CD14-positive monocyte (primary cell): ENCODE data around the gene ARL4C. TPM values are rescaled to one million over a fixed set of nuclear protein-coding genes. Genes with fewer than 3 reads are reported as not detected.

Source experiments
- DNase-seq, 3 donors: peaks; one replicate each; pipeline ENCODE4 v3.0.0-alpha.2; 2011 to 2022
- H2AFZ ChIP-seq: 2 replicates; pipeline ENCODE4 v1.6.0; 2012; ENCODE audit warnings: mild to moderate bottlenecking, low read depth, low read length, inconsistent platforms; ENCODE audit not compliant: insufficient read depth, poor library complexity, severe bottlenecking
- H3K27ac ChIP-seq, 2 donors: 1 replicate in 1 of 2; 2 replicates in 1 of 2; pipeline ENCODE4 v1.5.1; 2012 to 2013; ENCODE audit warnings: low read length in 2 of 2, control low read depth in 1 of 2, inconsistent platforms in 1 of 2, low read depth in 1 of 2, mild to moderate bottlenecking in 1 of 2
- H3K27me3 ChIP-seq, 2 donors: one replicate each; pipeline versions ENCODE4 v1.6.0 to v1.6.1; 2011 to 2013; ENCODE audit warnings: low read length in 2 of 2; ENCODE audit not compliant: control insufficient read depth in 2 of 2, insufficient read depth in 2 of 2
- H3K36me3 ChIP-seq, 2 donors: replicated peaks in 1 of 2; 1 replicate in 1 of 2; 2 replicates in 1 of 2; pipeline versions ENCODE4 v1.5.1 to v1.6.1; 2012 to 2013; ENCODE audit warnings: low read length in 2 of 2, control low read depth in 1 of 2, inconsistent platforms in 1 of 2, mild to moderate bottlenecking in 1 of 2; ENCODE audit not compliant: insufficient read depth in 2 of 2, control insufficient read depth in 1 of 2
- H3K4me1 ChIP-seq, 2 donors: 1 replicate in 1 of 2; 2 replicates in 1 of 2; pipeline versions ENCODE4 v1.5.1 to v1.6.1; 2012 to 2013; ENCODE audit warnings: low read length in 2 of 2, control low read depth in 1 of 2, inconsistent platforms in 1 of 2, mild to moderate bottlenecking in 1 of 2, moderate library complexity in 1 of 2; ENCODE audit not compliant: insufficient read depth in 2 of 2, control insufficient read depth in 1 of 2
- H3K4me2 ChIP-seq: replicated peaks from 2 replicates; pipeline ENCODE3; 2012; ENCODE audit warnings: low read length, moderate library complexity, mild to moderate bottlenecking; ENCODE audit not compliant: poor library complexity, severe bottlenecking; ENCODE audit errors: extremely low read depth
- H3K4me3 ChIP-seq, 3 experiments: fragments of 200-600 bp in 1 of 3; sonication (generic) in 1 of 3; replicated peaks in 1 of 3; 1 replicate in 2 of 3; 2 replicates in 1 of 3; pipeline ENCODE4 v1.5.1; 2011 to 2013; ENCODE audit warnings: low read length in 3 of 3, mild to moderate bottlenecking in 3 of 3, control low read depth in 2 of 3, low read depth in 2 of 3, inconsistent platforms in 1 of 3, moderate library complexity in 1 of 3
- H3K79me2 ChIP-seq: 2 replicates; pipeline ENCODE4 v1.6.0; 2012; ENCODE audit warnings: mild to moderate bottlenecking, control low read depth, inconsistent platforms, low read length, moderate library complexity; ENCODE audit not compliant: insufficient read depth
- H3K9ac ChIP-seq: 2 replicates; pipeline ENCODE4 v1.6.0; 2017; ENCODE audit warnings: low read length, mild to moderate bottlenecking; ENCODE audit not compliant: insufficient read depth, poor library complexity, severe bottlenecking
- H3K9me3 ChIP-seq, 2 donors: replicated peaks in 1 of 2; 1 replicate in 1 of 2; 2 replicates in 1 of 2; pipeline versions ENCODE4 v1.5.1 to v1.6.1; 2012 to 2013; ENCODE audit warnings: low read length in 2 of 2, control low read depth in 1 of 2; ENCODE audit not compliant: control insufficient read depth in 1 of 2, insufficient read depth in 1 of 2
- H4K20me1 ChIP-seq: 2 replicates; pipeline ENCODE4 v1.6.0; 2012; ENCODE audit warnings: mild to moderate bottlenecking, low read length, control low read depth, moderate library complexity; ENCODE audit not compliant: insufficient read depth
- H3K27ac Mint-ChIP-seq, 7 donors: one replicate each; pipeline ENCODE4 v1.8.0; 2020; ENCODE audit warnings: mild to moderate bottlenecking in 7 of 7, mixed read lengths in 7 of 7, moderate library complexity in 6 of 7, inconsistent platforms in 2 of 7
- H3K27me3 Mint-ChIP-seq, 3 donors: one replicate each; pipeline ENCODE4 v1.8.0; 2021 to 2022; ENCODE audit warnings: low read depth in 3 of 3, mild to moderate bottlenecking in 3 of 3, mixed read lengths in 3 of 3, moderate library complexity in 3 of 3, inconsistent platforms in 1 of 3
- H3K36me3 Mint-ChIP-seq, 2 donors: one replicate each; pipeline ENCODE4 v1.8.0; 2020; ENCODE audit warnings: mixed read lengths in 2 of 2, inconsistent platforms in 1 of 2, mild to moderate bottlenecking in 1 of 2
- H3K4me1 Mint-ChIP-seq: one replicate; pipeline ENCODE4 v1.8.0; 2020; ENCODE audit warnings: mild to moderate bottlenecking, mixed read lengths
- H3K4me3 Mint-ChIP-seq, 2 donors: one replicate each; pipeline ENCODE4 v1.8.0; 2020; ENCODE audit warnings: mild to moderate bottlenecking in 2 of 2, mixed read lengths in 2 of 2, moderate library complexity in 1 of 2
- H3K9me3 Mint-ChIP-seq, 7 donors: one replicate each; pipeline ENCODE4 v1.8.0; 2020 to 2022; ENCODE audit warnings: mixed read lengths in 7 of 7, mild to moderate bottlenecking in 6 of 7, moderate library complexity in 6 of 7, inconsistent platforms in 2 of 7
- CTCF ChIP-seq: fragments of 200-600 bp; IDR thresholded peaks from one replicate; pipeline ENCODE4 v1.8.0; 2022; ENCODE audit warnings: antibody characterized with exemption, mild to moderate bottlenecking
- WGBS: methylation state at CpG from one replicate; pipeline ENCODE4 v1.1.5; 2013; ENCODE audit warnings: missing lambda C conversion rate; ENCODE audit not compliant: insufficient coverage; 5-methylcytosine and 5-hydroxymethylcytosine counted together
- intact Hi-C, 2 donors: fragments of 100-400 bp; cut with micrococcal nuclease; formaldehyde crosslinking; loops; one replicate each; pipeline versions ENCODE4 v1.15.0 to v1.15.1; 2023
- polyA plus RNA-seq, 3 donors: library from polyadenylated mRNA; depleted of rRNA in 1 of 3; unstranded in 2 of 3; stranded (reverse) in 1 of 3; fragments of 300-500 nt in 2 of 3; fragments of >200 nt in 1 of 3; fragmentation: Illumina TruSeq in 2 of 3; gene quantifications; 1 replicate in 2 of 3; 2 replicates in 1 of 3; pipeline ENCODE4 v1.2.3, GENCODE V29; 2012 to 2021

Gene ARL4C
- polyA plus RNA-seq, 3 donors = 4.0 to 90.9 (median 6.4) TPM

DNA sequence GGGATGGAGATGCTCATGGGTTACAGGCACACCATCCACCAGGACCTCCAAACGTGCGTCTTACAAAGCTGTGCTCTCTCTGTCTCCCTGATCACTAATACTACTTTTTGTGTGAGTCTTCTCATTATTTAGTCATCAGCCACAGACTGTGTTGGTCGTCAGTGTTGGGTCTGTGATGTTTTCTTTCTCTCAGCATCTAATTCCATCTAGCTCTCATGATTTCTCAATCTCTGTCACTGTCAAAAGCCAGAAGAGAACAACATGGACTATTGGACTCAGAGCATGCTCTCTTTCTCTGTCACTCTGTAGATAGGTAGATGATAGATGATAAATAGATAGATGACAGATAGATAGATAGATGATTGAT lies 6.0 kb upstream of the ARL4C start:
- Mint-ChIP-seq H3K4me3 (no peak overlapping the region), H3K36me3 (no peaks in the 10 kb centered on the region), H3K9me3 (peaks cover 0 to 2% (median 0%) of the 10 kb centered on the region in 7 donors), H3K27me3 (peaks cover 9 to 24% (median 23%) of the 10 kb centered on the region in 3 donors), H3K4me1 (no peaks in the 10 kb centered on the region), H3K27ac (no peak overlapping the region)
- no peak for TF ChIP-seq CTCF
- Histone ChIP-seq H3K27ac (no peak overlapping the region), H3K36me3 (no peaks in the 10 kb centered on the region), H3K9me3 (no peaks in the 10 kb centered on the region), H3K4me1 (no peaks in the 10 kb centered on the region), H3K27me3 (peaks cover 4 to 14% of the 10 kb centered on the region in 2 donors), H3K4me2 (no peak overlapping the region), H4K20me1 (no peaks in the 10 kb centered on the region), H2AFZ (no peak overlapping the region), H3K9ac (no peak overlapping the region), H3K4me3 (no peak overlapping the region), H3K79me2 (no peaks in the 10 kb centered on the region)
- no CpG with 5 or more reads among the region's 3 CpGs for WGBS
- DNase-seq = no peak
- intact Hi-C loops = loop anchor here (5.0 to 10.0 kb wide), 4 partner anchors 216 to 658 kb away; no protein-coding TSS in a partner anchor

DNA sequence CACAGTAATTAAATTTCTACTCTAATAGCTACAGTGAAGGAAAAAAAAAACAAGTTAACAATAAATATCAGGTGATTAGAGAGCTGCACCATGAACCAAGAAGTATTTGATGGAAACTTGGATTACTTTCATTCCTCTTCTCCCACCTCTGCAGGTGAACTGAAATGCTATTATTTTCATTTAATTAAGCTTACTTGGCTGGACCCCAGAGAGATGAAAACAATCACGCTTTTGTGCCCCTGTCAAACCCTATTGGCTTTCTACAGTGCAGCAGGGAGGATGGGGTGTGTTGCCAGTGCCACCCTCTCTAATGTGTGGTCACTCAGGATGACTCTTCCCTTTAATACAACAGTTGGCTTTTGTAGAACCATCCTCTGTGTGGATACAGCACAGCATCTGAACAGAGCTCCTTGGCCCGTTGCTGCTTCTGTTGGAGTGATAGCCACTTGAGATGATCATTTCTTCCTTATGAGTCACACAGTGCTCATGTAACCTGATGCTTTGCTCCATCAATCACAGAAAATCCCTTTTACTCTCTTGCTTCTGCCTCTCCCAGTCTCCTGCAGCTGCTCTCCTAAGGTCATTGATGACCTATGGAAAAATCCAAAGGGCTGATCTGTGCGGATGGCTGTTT lies 5.5 kb upstream of the ARL4C start:
- intact Hi-C loops = loop anchor here (5.0 to 10.0 kb wide), 4 partner anchors 215 to 658 kb away; no protein-coding TSS in a partner anchor
- H3K4me3 Mint-ChIP-seq = no peak overlapping the region
- no peak overlapping the region for H3K27ac ChIP-seq
- no peak overlapping the region for H3K9ac ChIP-seq
- H3K79me2 ChIP-seq = no peaks in the 10 kb centered on the region
- no peaks in the 10 kb centered on the region for H4K20me1 ChIP-seq
- WGBS = 83% methylated on average over 3 of the region's 3 CpGs
- no peaks in the 10 kb centered on the region for H3K36me3 Mint-ChIP-seq
- no peak for DNase-seq
- no peaks in the 10 kb centered on the region for H3K9me3 ChIP-seq
- no peak for TF ChIP-seq CTCF
- no peak overlapping the region for H3K4me3 ChIP-seq
- H3K4me1 ChIP-seq = no peaks in the 10 kb centered on the region
- H3K36me3 ChIP-seq = no peaks in the 10 kb centered on the region
- peaks cover 12 to 27% (median 25%) of the 10 kb centered on the region in 3 donors for H3K27me3 Mint-ChIP-seq
- H2AFZ ChIP-seq = no peak overlapping the region
- no peaks in the 10 kb centered on the region for H3K4me1 Mint-ChIP-seq
- H3K9me3 Mint-ChIP-seq = peaks cover 0 to 2% (median 0%) of the 10 kb centered on the region in 7 donors
- peaks cover 3 to 14% of the 10 kb centered on the region in 2 donors for H3K27me3 ChIP-seq
- no peak overlapping the region for H3K4me2 ChIP-seq
- H3K27ac Mint-ChIP-seq = peak overlapping the region in 1 of 7 donors; percentile 43
